Panc1 (cell line): ENCODE data around the gene PIPOX. TPM values are rescaled to one million over a fixed set of nuclear protein-coding genes. Genes with fewer than 3 reads are reported as not detected.

Source experiments
- ATAC-seq: fragments of 200-7000 bp; cut with Tn5 transposase; 2 replicates; pipeline ENCODE4 v1.9.1; 2020; ENCODE audit warnings: mild to moderate bottlenecking, moderate library complexity
- BruUV-seq: library from RNA; stranded (reverse); fragments of 400-500 nt; replicated peaks from 2 replicates; lab custom pipeline; 2021; lab: Mats Ljungman, UMichigan
- CTCF ChIA-PET: fragments of 300-600 bp; sonication (Branson Sonifier 250); formaldehyde crosslinking; loops from one replicate; lab custom pipeline; 2022; ENCODE audit warnings: antibody characterized with exemption; lab: Charles Lee
- POLR2A ChIA-PET: fragments of 300-600 bp; sonication (Branson Sonifier 250); formaldehyde crosslinking; loops from one replicate; lab custom pipeline; 2022; ENCODE audit warnings: antibody characterized with exemption; lab: Charles Lee
- DNase-seq: peaks from one replicate; pipeline ENCODE4 v3.0.0-alpha.2; 2010; ENCODE audit warnings: low read depth, low spot score
- H3K27ac ChIP-seq: 2 replicates; pipeline ENCODE4 v1.5.1; 2011; ENCODE audit warnings: mild to moderate bottlenecking, low read length, inconsistent platforms
- H3K27me3 ChIP-seq: fragments of 200-500 bp; sonication (Bioruptor generic); 2 replicates; pipeline ENCODE4 v1.6.0; 2014; ENCODE audit warnings: low read length, inconsistent platforms; ENCODE audit not compliant: control insufficient read depth, insufficient read depth
- H3K36me3 ChIP-seq: fragments of 200-500 bp; sonication (Bioruptor generic); 2 replicates; pipeline ENCODE4 v1.5.1; 2014; ENCODE audit warnings: inconsistent platforms, mild to moderate bottlenecking, low read length, moderate library complexity; ENCODE audit not compliant: control insufficient read depth, insufficient read depth
- H3K4me1 ChIP-seq: 2 replicates; pipeline ENCODE4 v1.5.1; 2011; ENCODE audit warnings: inconsistent platforms, mild to moderate bottlenecking, low read length, moderate library complexity; ENCODE audit not compliant: control insufficient read depth, insufficient read depth
- H3K4me3 ChIP-seq, 2 experiments: 2 replicates each; pipeline ENCODE4 v1.5.1; 2011 to 2012; ENCODE audit warnings: low read depth in 2 of 2, low read length in 2 of 2, mild to moderate bottlenecking in 2 of 2, inconsistent platforms in 1 of 2, moderate library complexity in 1 of 2
- H3K9me3 ChIP-seq: fragments of 200-500 bp; sonication (Bioruptor generic); 2 replicates; pipeline ENCODE4 v1.5.1; 2014; ENCODE audit warnings: low read depth, mild to moderate bottlenecking, inconsistent platforms, low read length, moderate library complexity; ENCODE audit not compliant: control insufficient read depth, insufficient read depth
- CTCF ChIP-seq: fragments of 450-650 bp; IDR thresholded peaks from 2 replicates; pipeline ENCODE4 v1.5.1; 2017; ENCODE audit warnings: mild to moderate bottlenecking
- POLR2AphosphoS5 ChIP-seq: IDR thresholded peaks from 2 replicates; pipeline ENCODE4 v1.6.1; 2012; ENCODE audit warnings: mild to moderate bottlenecking, low read depth, low read length, moderate library complexity
- SIN3A ChIP-seq: IDR thresholded peaks from 2 replicates; pipeline ENCODE4 v1.6.1; 2012; ENCODE audit warnings: low read depth, mild to moderate bottlenecking, low read length, moderate library complexity, borderline replicate concordance; ENCODE audit not compliant: insufficient read depth
- TCF7L2 ChIP-seq: IDR thresholded peaks from 2 replicates; pipeline ENCODE4 v1.6.1; 2011; ENCODE audit warnings: mild to moderate bottlenecking, low read depth, low read length, inconsistent platforms
- in situ Hi-C: cut with HindIII; loops from 2 replicates; pipeline ENCODE4 v1.10.0; 2016; ENCODE audit warnings: low sequenced_read_pairs, low pct_unique_long_range_greater_than_20kb
- intact Hi-C: fragments of 100-400 bp; cut with micrococcal nuclease; formaldehyde crosslinking; loops from one replicate; pipeline ENCODE4 v1.10.0; 2022; ENCODE audit not compliant: unreplicated experiment
- total RNA-seq: library from RNA; stranded (reverse); gene quantifications from one replicate; pipeline ENCODE4 v1.2.1, GENCODE V29; 2021; ENCODE audit not compliant: unreplicated experiment
- TF ChIP-seq, protein P1 (sequence below), 2 experiments: IDR thresholded peaks; 2 replicates each; pipeline ENCODE4 v1.6.1; 2011 to 2012; ENCODE audit warnings: low read depth in 2 of 2, control low read depth in 1 of 2, low read length in 1 of 2, mild to moderate bottlenecking in 1 of 2, moderate library complexity in 1 of 2; ENCODE audit not compliant: insufficient read depth in 1 of 2

The PIPOX gene
- total RNA-seq, 1 experiment from 2014 or later, result 2.4 TPM

DNA sequence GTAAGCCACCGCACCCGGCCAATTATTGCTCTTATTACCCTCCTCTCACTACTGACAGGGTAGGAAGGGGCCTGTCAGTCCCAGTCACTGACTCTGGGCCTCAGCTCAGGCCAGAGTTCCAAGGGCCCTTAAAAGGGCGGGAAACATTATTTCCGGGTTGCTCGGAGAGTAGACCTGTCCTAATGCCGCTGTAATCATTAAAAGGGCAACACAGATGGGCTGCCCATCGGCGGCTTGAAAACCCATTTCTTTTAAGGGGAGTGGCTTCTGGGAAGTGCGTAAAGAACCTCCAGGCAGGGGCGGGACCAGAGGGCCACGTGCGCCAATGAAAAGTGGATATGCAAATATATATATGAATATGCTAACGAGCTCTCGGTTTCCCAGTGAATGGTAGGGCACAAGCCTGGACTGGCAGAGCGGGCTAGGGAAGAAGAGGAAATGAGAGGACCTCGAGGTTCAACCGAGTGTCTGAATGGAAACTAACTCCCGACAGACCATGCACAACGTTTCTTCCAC is 26.6 kb downstream of the PIPOX start:
- POLR2A ChIA-PET, result interaction anchor here (0.6 kb wide), 1 partner anchor 13 kb away, joined by 3 read pairs; no protein-coding TSS in a partner anchor
- Histone ChIP-seq H3K36me3 (no peaks in the 10 kb centered on the region), H3K4me1 (no peaks in the 10 kb centered on the region), H3K4me3 (no peak overlapping the region), H3K27ac (no peak overlapping the region), H3K27me3 (no peaks in the 10 kb centered on the region), H3K9me3 (no peaks in the 10 kb centered on the region)
- no TSS peak for BruUV-seq
- DNase-seq (no peak), ATAC-seq (no peak)
- intact Hi-C loops, result no loop called here
- in situ Hi-C loops, result no loop called here
- TF ChIP-seq SIN3A (no peak), TCF7L2 (no peak), POLR2AphosphoS5 (no peak), CTCF (no peak)
- TF ChIP-seq, protein P1, sequence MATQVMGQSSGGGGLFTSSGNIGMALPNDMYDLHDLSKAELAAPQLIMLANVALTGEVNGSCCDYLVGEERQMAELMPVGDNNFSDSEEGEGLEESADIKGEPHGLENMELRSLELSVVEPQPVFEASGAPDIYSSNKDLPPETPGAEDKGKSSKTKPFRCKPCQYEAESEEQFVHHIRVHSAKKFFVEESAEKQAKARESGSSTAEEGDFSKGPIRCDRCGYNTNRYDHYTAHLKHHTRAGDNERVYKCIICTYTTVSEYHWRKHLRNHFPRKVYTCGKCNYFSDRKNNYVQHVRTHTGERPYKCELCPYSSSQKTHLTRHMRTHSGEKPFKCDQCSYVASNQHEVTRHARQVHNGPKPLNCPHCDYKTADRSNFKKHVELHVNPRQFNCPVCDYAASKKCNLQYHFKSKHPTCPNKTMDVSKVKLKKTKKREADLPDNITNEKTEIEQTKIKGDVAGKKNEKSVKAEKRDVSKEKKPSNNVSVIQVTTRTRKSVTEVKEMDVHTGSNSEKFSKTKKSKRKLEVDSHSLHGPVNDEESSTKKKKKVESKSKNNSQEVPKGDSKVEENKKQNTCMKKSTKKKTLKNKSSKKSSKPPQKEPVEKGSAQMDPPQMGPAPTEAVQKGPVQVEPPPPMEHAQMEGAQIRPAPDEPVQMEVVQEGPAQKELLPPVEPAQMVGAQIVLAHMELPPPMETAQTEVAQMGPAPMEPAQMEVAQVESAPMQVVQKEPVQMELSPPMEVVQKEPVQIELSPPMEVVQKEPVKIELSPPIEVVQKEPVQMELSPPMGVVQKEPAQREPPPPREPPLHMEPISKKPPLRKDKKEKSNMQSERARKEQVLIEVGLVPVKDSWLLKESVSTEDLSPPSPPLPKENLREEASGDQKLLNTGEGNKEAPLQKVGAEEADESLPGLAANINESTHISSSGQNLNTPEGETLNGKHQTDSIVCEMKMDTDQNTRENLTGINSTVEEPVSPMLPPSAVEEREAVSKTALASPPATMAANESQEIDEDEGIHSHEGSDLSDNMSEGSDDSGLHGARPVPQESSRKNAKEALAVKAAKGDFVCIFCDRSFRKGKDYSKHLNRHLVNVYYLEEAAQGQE (IDR thresholded peaks at IDR 0.05; ENCODE audit: insufficient read depth in 1 of 2, low read depth in 2 of 2, low read length in 1 of 2), result no peak
- CTCF ChIA-PET, result no interaction called here

DNA sequence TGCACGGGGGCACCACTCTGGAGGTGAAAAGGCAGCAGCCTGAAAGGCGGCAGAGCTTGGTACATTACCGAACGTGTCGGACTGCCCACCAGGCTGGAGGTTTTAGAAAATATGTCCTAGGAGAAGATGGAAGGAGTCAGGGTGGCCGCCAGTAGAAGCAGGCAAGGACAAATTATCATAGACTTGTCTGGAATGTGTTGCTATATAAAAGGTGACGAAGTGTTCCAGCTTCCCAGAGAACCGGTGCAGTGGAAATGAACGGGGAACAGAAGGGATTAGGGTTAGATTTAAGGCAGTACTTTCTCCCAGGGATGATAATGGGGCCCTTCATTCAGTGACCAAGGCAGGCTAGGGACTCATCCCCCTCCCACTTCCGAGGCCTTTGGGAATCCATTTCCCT is 27.4 kb downstream of the PIPOX start:
- Histone ChIP-seq H3K4me1 (no peaks in the 10 kb centered on the region), H3K9me3 (no peaks in the 10 kb centered on the region), H3K27ac (no peak overlapping the region), H3K36me3 (no peaks in the 10 kb centered on the region), H3K4me3 (no peak overlapping the region), H3K27me3 (no peaks in the 10 kb centered on the region)
- ChIA-PET CTCF (no interaction called here), POLR2A (no interaction called here)
- BruUV-seq, result no TSS peak
- in situ Hi-C loops (no loop called here), intact Hi-C loops (no loop called here)
- ATAC-seq (peak; percentile 9; the same call in 1 of the 2 replicates), DNase-seq (no peak)
- no peak for TF ChIP-seq SIN3A
- no peak; the same call in 1 of the 2 replicates for TF ChIP-seq POLR2AphosphoS5
- no peak for TF ChIP-seq TCF7L2
- TF ChIP-seq CTCF, result no peak
- TF ChIP-seq, protein P1 (IDR thresholded peaks at IDR 0.05; ENCODE audit: insufficient read depth in 1 of 2, low read depth in 2 of 2, low read length in 1 of 2), result no peak
